Measurements from ENCODE around the gene DSCAM.

The DSCAM gene

GRCh38 chr21:40166291-40166843 is 680.6 kb downstream of the DSCAM start:
- no peak for DNase-seq (ENCODE audit: low spot score)

GRCh38 chr21:40165773-40166070 is 681.2 kb downstream of the DSCAM start:
- no peak for DNase-seq (ENCODE audit: low spot score)

DNA sequence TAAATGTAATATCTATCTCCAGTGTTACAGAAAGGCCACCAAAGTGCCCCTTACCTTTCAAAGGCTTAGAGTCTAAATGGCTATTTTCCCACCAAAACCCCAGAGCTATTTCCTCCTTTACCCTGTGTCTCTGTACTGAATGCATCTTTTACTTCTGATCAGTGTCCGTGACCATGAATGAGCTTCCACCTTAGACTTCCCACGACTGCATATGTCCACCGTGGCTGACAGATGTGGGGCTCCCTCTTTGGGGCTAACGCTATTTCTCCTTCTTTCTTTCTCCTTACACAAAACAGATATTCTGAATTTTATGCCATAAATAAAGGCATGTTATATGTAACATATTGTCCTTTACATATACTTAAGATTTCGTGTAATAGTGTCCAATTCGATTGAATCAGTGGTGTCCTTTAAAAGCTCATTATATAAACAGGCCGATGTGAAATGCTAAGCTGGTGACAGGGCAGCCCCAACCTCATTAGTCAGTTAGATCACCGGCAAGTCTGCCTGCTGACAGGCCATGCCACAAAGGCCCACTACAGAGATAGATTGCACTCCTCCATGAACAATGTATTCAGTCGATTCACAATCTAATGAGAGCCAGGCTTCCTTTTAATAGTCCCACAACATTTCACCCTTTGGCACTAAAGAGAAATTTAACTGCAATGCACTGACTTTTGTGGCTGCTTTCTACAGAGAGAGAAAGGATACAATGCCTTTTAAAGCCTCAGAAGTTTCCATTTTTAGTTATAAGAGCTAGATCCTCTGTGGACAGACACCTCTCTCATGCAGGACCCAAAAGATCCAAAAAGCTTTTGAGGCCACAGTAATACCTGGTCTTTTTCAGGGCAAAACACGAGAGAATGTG is 681.8 kb downstream of the DSCAM start:
- DNase-seq (ENCODE audit: low spot score), result no peak

DNA sequence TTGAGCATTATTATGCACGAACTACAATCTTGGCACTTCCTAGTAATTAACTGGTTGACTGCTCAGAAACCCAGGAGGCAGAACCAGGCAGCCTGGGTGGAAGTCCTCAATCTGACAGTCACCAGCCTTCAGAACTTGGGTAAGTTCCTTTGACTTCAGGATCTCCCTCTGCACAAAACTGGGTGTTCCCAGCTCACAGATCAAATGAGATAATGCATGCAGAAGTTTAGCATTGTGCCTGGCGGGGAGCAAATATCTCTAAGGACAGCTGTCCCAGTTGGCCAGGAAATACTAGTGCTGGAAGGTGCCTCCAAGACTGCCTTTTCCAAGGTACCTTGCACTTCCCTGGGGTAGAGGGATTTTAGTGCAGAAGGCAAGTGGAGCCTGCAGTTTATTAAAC is 684.9 kb downstream of the DSCAM start:
- no peak for DNase-seq (ENCODE audit: low spot score)

DNA sequence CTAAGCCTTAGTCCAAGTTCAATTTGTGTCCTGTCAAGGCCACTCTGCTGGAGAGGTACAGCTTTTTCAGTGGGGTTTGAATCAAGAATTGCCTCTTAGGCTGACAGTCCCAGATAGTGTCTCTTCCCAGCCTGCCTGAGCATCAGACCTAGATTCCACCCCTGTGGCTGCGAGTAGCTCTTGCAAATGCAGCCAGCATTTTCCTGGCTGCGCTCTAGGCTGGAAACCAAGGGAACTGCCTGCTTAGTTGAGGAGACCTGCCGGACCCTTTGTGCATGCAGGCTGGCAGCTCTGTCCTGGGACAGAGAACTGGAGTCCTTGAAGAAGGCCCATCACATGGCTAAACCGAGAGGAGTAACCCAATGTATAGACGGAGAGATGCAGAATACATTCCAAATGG is 686.0 kb downstream of the DSCAM start:
- no peak for DNase-seq (ENCODE audit: low spot score)

DNA sequence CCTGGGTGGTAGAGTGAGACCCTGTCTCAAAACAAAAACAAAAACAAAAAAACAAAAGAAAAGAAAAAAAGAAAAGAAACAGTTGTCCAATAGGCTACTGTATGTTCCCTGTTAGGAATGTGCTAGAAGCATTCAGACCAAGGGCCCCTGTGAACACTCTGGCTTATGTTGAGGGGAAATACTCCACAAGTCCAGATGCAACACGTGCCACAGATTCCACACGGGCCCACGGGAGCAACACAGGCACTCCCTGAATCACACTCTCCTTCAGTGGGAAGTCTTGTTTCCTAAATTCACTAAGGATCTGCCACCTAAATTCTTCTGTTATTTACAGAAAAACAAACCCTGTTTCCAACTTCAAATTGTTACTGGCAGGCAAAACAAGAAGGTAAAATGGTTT is 688.6 kb downstream of the DSCAM start:
- DNase-seq (ENCODE audit: low spot score), result no peak

DNA sequence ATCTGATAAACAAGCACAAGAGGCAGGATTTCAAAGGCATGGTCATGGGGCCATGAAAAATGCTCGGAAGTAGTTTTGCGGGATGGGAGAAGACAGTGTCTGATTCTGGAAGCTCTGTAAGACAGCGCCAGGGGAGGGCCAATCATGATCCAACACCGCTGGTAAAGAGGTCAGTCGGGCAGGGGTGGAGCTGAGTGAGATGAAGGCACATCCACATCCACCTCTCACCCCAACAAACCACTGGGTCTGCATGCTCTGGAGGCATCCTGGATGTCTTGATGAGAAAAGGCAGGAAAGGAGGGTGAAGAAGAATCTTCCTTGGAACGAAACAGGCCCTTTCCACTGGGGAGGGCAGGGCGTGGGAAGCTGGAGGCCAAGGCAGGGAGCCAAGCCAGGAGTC is 691.4 kb downstream of the DSCAM start:
- DNase-seq (ENCODE audit: low spot score), result no peak

DNA sequence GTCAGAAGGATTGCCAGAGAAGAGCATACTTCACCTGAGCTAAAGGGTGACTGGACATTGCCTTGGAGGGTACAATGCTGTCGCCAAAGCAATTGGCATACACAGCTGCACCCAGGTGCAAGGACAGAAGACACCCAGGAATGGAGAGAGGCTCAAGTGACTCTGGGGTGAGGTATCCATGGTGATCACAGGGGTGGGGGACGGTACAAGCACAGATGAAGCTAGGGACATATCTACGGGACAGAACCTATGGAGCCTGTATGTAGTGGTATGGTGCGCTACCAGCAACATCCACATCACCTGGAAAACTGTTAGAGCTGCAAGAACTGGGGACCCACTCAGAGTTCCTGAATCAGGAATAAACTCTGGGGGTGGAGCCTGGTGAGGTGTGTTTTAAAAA is 693.6 kb downstream of the DSCAM start:
- no peak for DNase-seq (ENCODE audit: low spot score)

- no peak for DNase-seq (ENCODE audit: low spot score)
These were observed 694.5 kb downstream of the DSCAM start for GRCh38 chr21:40152476-40152875.

DNA sequence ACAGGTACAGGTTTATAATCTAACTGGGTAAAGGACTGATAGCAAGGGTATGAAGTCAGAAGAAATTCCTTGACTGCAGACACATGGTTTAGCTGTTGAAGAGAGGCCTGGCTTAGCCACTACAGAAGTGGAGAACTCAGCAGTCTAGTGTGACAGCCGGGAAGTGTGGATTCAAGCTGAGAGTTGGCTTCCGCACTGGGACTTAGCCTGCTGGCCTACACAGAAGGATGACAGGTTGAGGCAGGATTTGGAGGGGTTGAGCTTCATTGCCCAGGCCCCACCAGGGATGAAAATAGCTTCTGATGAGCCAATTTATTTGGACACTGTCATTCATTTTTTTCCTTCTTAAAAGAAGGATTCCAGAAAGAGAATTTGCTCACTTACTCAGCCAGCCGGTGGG is 695.3 kb downstream of the DSCAM start:
- DNase-seq (ENCODE audit: low spot score), result no peak

- DNase-seq (ENCODE audit: low spot score), result no peak
These were observed 700.6 kb downstream of the DSCAM start for GRCh38 chr21:40146216-40146837.

GRCh38 chr21:40143822-40144525 is 703.0 kb downstream of the DSCAM start:
- DNase-seq (ENCODE audit: low spot score), result peak; percentile 59

DNA sequence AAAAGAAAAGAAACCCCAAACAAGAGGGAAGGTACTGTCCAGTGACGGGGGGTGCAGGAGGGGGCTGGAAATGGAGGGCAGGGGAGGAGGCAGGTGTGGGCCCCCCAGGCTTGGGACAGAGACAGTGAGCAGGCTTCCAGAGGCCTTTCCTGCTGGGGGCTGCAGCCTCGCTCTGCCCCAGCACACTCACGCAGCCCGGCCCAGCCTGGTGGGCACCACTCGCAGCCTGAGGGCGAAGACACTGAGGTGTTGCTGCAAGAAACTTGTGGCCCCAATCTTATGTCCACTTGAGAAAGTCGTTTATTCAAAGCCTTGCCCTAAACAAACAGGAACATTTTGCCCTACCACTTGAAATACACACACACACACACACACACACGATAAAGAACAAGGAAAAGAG is 705.3 kb downstream of the DSCAM start:
- DNase-seq (ENCODE audit: low spot score), result no peak

DNA sequence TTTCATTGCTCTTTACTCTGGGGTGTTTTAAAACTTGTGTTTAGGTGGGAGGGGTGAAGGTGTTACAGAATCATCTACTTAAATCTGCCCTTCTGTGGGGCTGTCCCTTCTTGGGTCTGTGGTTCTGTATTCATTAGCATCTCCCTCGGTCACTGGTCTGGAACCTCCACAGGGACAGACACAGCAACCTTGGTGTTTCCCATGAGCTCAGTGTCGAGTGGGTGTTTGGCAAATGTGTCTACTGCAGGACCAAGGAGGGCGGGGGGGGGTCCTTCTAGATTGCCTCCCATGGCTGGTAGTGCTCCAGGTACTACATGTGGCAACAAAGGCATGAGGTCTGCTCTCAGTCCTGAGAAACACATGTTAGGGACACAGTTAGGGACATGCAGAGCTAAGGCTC is 706.3 kb downstream of the DSCAM start:
- no peak for DNase-seq (ENCODE audit: low spot score)

DNA sequence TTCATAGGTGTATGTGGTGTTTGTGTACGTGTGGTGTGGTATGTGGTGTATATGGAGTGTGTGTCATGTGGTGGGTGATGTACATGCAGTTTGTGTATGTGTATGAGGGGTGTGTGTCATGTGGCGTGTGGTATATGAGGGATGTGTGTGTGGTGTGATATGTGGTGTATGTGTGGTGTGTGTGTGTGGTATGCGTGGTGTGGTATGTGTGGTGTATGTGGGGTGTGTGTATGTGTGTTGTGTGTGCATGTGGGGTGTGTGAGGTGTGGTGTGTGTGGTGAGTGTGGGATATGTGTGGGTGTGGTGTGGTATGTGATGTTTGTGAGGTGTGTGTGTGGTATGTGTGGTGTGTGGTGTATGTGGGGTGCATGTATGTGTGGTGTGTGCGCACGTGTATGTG is 707.3 kb downstream of the DSCAM start:
- DNase-seq (ENCODE audit: low spot score), result no peak

- no peak for DNase-seq (ENCODE audit: low spot score)
These were observed 710.4 kb downstream of the DSCAM start for GRCh38 chr21:40136571-40136970.

DNA sequence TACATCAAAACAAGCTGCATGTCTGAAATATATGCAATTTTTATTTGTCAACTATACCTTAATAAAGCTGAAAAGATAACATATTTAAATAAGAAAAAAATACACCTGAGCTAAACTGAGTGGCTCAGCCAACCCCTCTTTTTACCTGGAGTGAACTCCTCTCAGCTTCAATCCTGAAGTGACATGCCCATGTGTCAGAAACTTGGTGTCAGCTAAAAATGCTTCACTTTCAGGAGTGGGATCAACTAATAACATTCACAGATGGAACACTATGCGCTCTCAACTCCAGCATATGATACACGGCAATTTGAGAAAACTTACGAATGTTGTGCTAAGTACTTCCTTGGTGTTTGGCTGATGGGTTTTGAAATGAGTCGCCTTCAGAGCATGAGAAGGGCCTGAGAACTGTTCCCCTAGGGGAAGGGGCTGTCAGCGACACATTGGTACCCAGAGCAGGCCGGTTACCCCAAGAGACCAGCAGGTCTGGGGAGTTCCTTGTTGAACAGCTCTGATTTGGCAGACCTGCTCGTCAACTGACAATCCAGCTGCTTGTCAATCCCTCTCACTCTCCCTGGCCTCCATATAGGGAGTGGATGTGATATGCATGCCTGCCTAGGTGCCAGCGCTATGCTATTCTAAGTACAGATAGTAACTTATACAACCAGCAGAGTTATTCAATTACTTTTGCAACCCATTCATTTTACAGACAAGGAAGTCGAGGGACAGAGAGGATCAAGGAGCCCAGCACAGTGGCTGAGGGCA is 712.0 kb downstream of the DSCAM start:
- DNase-seq (ENCODE audit: low spot score), result no peak

GRCh38 chr21:40130476-40130875 is 716.5 kb downstream of the DSCAM start:
- DNase-seq (ENCODE audit: low spot score), result no peak

DNA sequence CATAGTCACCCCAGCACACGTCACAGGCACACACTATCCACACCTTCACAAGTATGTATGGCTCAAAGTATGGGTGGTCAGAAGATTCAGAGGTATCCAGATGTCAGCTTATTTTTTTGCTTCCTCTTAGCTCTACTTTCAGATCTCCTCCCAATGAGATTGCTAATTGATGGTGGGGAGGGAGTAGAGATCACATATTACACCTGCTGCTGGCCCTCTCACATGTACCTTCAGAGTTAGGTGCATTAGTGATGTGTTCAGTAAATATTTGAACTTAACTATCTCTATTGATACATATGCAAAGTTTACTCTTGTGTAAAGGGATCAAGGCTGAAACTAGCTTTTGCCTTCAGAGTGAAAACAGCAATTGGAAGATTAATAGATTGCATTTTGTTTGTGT is 717.1 kb downstream of the DSCAM start:
- DNase-seq (ENCODE audit: low spot score), result no peak

GRCh38 chr21:40128891-40129290 is 718.1 kb downstream of the DSCAM start:
- DNase-seq (ENCODE audit: low spot score), result no peak

- peak; percentile 40 for DNase-seq (ENCODE audit: low spot score)
These were observed 725.9 kb downstream of the DSCAM start for GRCh38 chr21:40120940-40121575.

DNA sequence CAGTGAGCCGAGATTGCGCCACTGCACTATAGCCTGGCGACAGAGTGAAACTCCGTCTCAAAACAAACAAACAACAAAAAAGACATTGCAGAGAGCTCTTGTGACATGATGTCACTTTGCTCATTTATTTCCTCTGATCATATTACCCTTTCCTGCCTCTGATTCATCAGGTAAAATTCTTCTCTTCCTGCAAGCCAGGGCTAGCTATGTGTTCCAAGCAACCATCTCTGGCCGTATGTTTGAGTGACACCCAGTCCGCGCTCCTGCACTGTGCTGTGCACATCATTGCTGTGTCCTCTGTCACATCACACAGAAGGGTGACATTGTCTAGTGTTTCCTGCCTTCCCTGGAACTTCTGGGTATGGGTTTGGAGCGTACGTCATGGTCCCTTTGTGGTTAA is 728.4 kb downstream of the DSCAM start:
- peak; percentile 21 for DNase-seq (ENCODE audit: low spot score)

Measured in kidney capillary endothelial cell (primary cell).